ENCODE results near the gene PRIMPOL.
"Not testable (repeated sequence)": the region's sequence is repeated elsewhere in the genome, so short reads cannot be mapped to it uniquely, and the experiment has no call there.

The PRIMPOL gene

DNA sequence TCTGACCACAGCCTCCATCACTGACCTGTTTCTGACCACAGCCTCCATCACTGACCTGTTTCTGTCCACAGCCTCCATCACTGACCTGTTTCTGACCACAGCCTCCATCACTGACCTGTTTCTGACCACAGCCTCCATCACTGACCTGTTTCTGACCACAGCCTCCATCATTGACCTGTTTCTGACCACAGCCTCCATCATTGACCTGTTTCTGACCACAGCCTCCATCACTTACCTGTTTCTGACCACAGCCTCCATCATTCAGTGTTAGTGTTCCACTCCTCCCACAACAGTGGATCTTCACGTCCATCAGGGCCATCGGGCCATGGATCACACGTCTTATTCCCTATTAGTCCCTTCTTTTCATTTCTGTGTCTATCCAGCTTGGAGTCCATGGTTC is 25.0 kb upstream of the PRIMPOL start:
- not testable (repeated sequence) for H2AFZ ChIP-seq (ENCODE audit: insufficient read depth, low read length, poor library complexity); H4K91ac ChIP-seq (ENCODE audit: low read depth, low read length); DNase-seq; H2AK5ac ChIP-seq (ENCODE audit: low read length); H3K4me2 ChIP-seq (ENCODE audit: low read length); H4K12ac ChIP-seq (ENCODE audit: low read depth, low read length); H3K14ac ChIP-seq (ENCODE audit: low read length); H3K23ac ChIP-seq (ENCODE audit: low read length); H3K4ac ChIP-seq (ENCODE audit: low read depth, low read length); H3K27me3 ChIP-seq (ENCODE audit: insufficient read depth, low read length); H3K4me3 ChIP-seq (ENCODE audit: low read depth, low read length); H2BK5ac ChIP-seq (ENCODE audit: low read depth, low read length, poor library complexity); H3K36me3 ChIP-seq (ENCODE audit: control insufficient read depth in 1 of 2, insufficient read depth in 2 of 2, low read length in 2 of 2); H2BK12ac ChIP-seq (ENCODE audit: low read length); H3K27ac ChIP-seq (ENCODE audit: low read depth, low read length); H3K18ac ChIP-seq (ENCODE audit: low read length); H3K79me1 ChIP-seq (ENCODE audit: low read length); H3K79me2 ChIP-seq (ENCODE audit: control insufficient read depth, insufficient read depth, low read length, poor library complexity); H2BK120ac ChIP-seq (ENCODE audit: insufficient read depth, low read length, poor library complexity); H3K9me3 ChIP-seq (ENCODE audit: insufficient read depth, low read depth, low read length); H3K9ac ChIP-seq (ENCODE audit: low read length); H3K4me1 ChIP-seq (ENCODE audit: control insufficient read depth in 1 of 2, insufficient read depth in 2 of 2, low read length in 2 of 2); H4K8ac ChIP-seq (ENCODE audit: low read depth, low read length)
- whole genome bisulfite sequencing (ENCODE audit: extremely low coverage, insufficient coverage, insufficient read length): no CpG with 5 or more reads among the region's 3 CpGs

DNA sequence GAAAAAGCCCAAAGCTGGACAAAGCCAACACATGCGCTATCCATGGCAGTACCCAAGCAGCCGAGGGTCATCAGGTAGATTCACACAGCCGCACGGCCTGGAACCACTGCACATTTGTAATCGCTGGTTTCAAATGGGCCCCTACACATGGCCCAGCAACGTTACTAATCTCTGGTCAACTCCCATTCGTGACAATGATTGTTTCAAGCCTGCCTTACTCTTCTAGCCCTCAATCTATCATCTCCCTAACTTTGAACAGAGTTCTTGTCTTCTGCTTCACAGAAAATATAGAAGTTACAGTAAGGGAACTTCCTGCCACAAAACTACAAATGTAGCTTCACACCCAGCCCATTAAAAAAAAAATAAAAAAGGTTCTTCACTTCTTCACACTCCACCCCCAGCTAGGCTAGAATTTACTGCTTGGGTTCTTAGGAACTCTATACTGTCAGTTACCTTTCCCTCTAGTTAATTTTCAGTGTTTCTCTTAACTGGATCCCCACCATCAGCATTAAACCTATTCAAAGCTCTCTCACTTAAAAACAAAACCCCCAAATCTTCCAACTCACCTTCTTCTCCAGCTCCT is 24.5 kb upstream of the PRIMPOL start:
- no peaks in the 10 kb centered on the region for H3K79me1 ChIP-seq (ENCODE audit: low read length)

DNA sequence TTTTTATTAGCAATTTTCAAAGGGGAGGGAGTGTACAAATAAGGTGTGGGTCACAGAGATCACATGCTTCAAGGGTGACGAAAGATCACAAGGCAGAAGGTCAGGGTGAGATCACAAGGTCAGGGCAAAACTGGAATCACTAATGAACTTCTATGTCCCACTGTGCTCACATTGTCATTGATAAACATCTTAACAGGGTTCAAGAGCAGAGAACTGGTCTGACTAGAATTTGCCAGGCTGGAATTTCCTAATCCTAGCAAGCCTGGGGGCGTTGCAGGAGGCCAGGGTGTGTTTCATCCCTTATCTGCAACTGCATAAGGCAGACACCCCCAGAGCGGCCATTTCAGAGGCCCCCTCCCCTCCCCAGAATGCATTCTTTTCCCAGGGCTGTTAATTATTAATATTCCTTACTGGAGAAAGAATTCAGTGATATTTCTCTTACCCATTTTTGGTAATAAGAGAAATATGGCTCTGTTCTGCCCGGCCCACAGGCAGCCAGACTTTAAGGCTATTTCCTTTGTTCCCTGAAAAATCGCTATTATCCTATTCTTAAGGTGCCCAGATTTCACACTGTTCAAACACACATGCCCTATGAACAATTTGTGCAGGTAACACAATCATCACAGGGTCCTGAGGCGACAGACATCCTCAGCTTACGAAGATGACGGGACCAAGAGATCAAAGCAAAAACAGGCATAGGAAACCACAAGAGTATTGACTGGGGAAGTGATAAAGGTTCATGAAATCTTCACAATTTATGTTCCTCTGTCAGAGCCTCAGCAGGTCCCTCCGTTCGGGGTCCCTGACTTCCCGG is 23.5 kb upstream of the PRIMPOL start:
- not testable (repeated sequence) for H3K9ac ChIP-seq (ENCODE audit: low read length); H2BK5ac ChIP-seq (ENCODE audit: low read depth, low read length, poor library complexity); H3K4ac ChIP-seq (ENCODE audit: low read depth, low read length); H3K79me1 ChIP-seq (ENCODE audit: low read length); H3K14ac ChIP-seq (ENCODE audit: low read length); H3K27me3 ChIP-seq (ENCODE audit: insufficient read depth, low read length); H3K4me3 ChIP-seq (ENCODE audit: low read depth, low read length); H3K79me2 ChIP-seq (ENCODE audit: control insufficient read depth, insufficient read depth, low read length, poor library complexity); H2AK5ac ChIP-seq (ENCODE audit: low read length); H3K9me3 ChIP-seq (ENCODE audit: insufficient read depth, low read depth, low read length); H3K23ac ChIP-seq (ENCODE audit: low read length); H3K18ac ChIP-seq (ENCODE audit: low read length); H4K12ac ChIP-seq (ENCODE audit: low read depth, low read length); H3K4me2 ChIP-seq (ENCODE audit: low read length); H4K8ac ChIP-seq (ENCODE audit: low read depth, low read length); H3K4me1 ChIP-seq (ENCODE audit: control insufficient read depth in 1 of 2, insufficient read depth in 2 of 2, low read length in 2 of 2); H2AFZ ChIP-seq (ENCODE audit: insufficient read depth, low read length, poor library complexity); H2BK120ac ChIP-seq (ENCODE audit: insufficient read depth, low read length, poor library complexity)
- peak overlapping the region; percentile 57 for H4K91ac ChIP-seq (ENCODE audit: low read depth, low read length)
- peak; percentile 4 to 50 for DNase-seq
- WGBS (ENCODE audit: extremely low coverage, insufficient coverage, insufficient read length): no CpG with 5 or more reads among the region's 11 CpGs
- peak overlapping the region; percentile 80 for H2BK12ac ChIP-seq (ENCODE audit: low read length)
- peaks cover 8 to 11% of the 10 kb centered on the region in 2 experiments for H3K36me3 ChIP-seq (ENCODE audit: control insufficient read depth in 1 of 2, insufficient read depth in 2 of 2, low read length in 2 of 2)
- peak overlapping the region; percentile 14 for H3K27ac ChIP-seq (ENCODE audit: low read depth, low read length)

More for the DNA sequence above, 24.5 kb upstream of the PRIMPOL start:
- Histone ChIP-seq H3K79me2 (ENCODE audit: control insufficient read depth, insufficient read depth, low read length, poor library complexity) (peaks cover 1% of the 10 kb centered on the region), H3K27ac (ENCODE audit: low read depth, low read length) (no peak overlapping the region), H3K36me3 (ENCODE audit: control insufficient read depth in 1 of 2, insufficient read depth in 2 of 2, low read length in 2 of 2) (peaks cover 5% of the 10 kb centered on the region in 2 experiments), H3K4me2 (ENCODE audit: low read length) (peak overlapping the region; percentile 48), H4K12ac (ENCODE audit: low read depth, low read length) (no peak overlapping the region), H3K27me3 (ENCODE audit: insufficient read depth, low read length) (no peaks in the 10 kb centered on the region), H4K91ac (ENCODE audit: low read depth, low read length) (peak overlapping the region; percentile 51), H2AFZ (ENCODE audit: insufficient read depth, low read length, poor library complexity) (no peak overlapping the region), H3K9me3 (ENCODE audit: insufficient read depth, low read depth, low read length) (no peaks in the 10 kb centered on the region), H4K8ac (ENCODE audit: low read depth, low read length) (no peak overlapping the region), H2BK5ac (ENCODE audit: low read depth, low read length, poor library complexity) (no peak overlapping the region), H2BK12ac (ENCODE audit: low read length) (peak overlapping the region; percentile 52), H3K14ac (ENCODE audit: low read length) (peak overlapping the region; percentile 70), H3K4ac (ENCODE audit: low read depth, low read length) (no peak overlapping the region), H2AK5ac (ENCODE audit: low read length) (no peak overlapping the region), H2BK120ac (ENCODE audit: insufficient read depth, low read length, poor library complexity) (peak overlapping the region; percentile 11), H3K23ac (ENCODE audit: low read length) (no peak overlapping the region), H3K4me1 (ENCODE audit: control insufficient read depth in 1 of 2, insufficient read depth in 2 of 2, low read length in 2 of 2) (peaks cover 6 to 7% of the 10 kb centered on the region in 2 experiments), H3K9ac (ENCODE audit: low read length) (no peak overlapping the region), H3K18ac (ENCODE audit: low read length) (no peak overlapping the region), H3K4me3 (ENCODE audit: low read depth, low read length) (no peak overlapping the region)
- DNase-seq: no peak
- no CpG with 5 or more reads among the region's 7 CpGs for WGBS (ENCODE audit: extremely low coverage, insufficient coverage, insufficient read length)

DNA sequence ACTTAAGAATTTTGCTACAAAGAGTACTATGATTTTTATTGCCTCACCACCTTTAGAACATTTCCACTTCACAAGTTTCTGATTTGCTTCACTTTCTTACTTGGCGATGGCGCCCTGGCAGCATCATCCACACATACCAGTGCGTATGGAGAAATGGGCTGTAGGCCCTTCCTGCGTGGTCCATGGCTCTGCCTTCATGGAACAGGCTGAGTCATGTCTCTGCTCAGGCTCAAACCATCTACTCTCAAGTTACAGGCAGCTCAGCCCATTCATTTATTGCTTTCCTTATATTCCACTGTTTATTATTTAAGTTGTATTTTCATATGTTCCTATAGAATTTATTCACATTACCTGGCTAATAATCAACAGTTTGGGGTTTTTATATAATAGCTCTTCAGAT is 21.4 kb upstream of the PRIMPOL start:
- H3K36me3 ChIP-seq (ENCODE audit: control insufficient read depth in 1 of 2, insufficient read depth in 2 of 2, low read length in 2 of 2): peaks cover 8 to 14% of the 10 kb centered on the region in 2 experiments
- H3K4me3 ChIP-seq (ENCODE audit: low read depth, low read length): no peak overlapping the region
- no peaks in the 10 kb centered on the region for H3K27me3 ChIP-seq (ENCODE audit: insufficient read depth, low read length)
- no peak overlapping the region for H4K8ac ChIP-seq (ENCODE audit: low read depth, low read length)
- no peak overlapping the region for H3K4me2 ChIP-seq (ENCODE audit: low read length)
- H4K12ac ChIP-seq (ENCODE audit: low read depth, low read length): no peak overlapping the region
- H2BK12ac ChIP-seq (ENCODE audit: low read length): no peak overlapping the region
- peaks cover 1% of the 10 kb centered on the region for H3K79me2 ChIP-seq (ENCODE audit: control insufficient read depth, insufficient read depth, low read length, poor library complexity)
- H3K4ac ChIP-seq (ENCODE audit: low read depth, low read length): no peak overlapping the region
- H3K14ac ChIP-seq (ENCODE audit: low read length): no peak overlapping the region
- no peaks in the 10 kb centered on the region for H3K9me3 ChIP-seq (ENCODE audit: insufficient read depth, low read depth, low read length)
- no peak overlapping the region for H3K27ac ChIP-seq (ENCODE audit: low read depth, low read length)
- H2AFZ ChIP-seq (ENCODE audit: insufficient read depth, low read length, poor library complexity): no peak overlapping the region
- peaks cover 6 to 7% of the 10 kb centered on the region in 2 experiments for H3K4me1 ChIP-seq (ENCODE audit: control insufficient read depth in 1 of 2, insufficient read depth in 2 of 2, low read length in 2 of 2)
- no peak for DNase-seq
- no peak overlapping the region for H3K9ac ChIP-seq (ENCODE audit: low read length)
- no CpG with 5 or more reads among the region's 4 CpGs for WGBS (ENCODE audit: extremely low coverage, insufficient coverage, insufficient read length)
- no peak overlapping the region for H2BK120ac ChIP-seq (ENCODE audit: insufficient read depth, low read length, poor library complexity)
- no peak overlapping the region for H2AK5ac ChIP-seq (ENCODE audit: low read length)
- no peak overlapping the region for H4K91ac ChIP-seq (ENCODE audit: low read depth, low read length)
- H3K79me1 ChIP-seq (ENCODE audit: low read length): no peaks in the 10 kb centered on the region
- H3K18ac ChIP-seq (ENCODE audit: low read length): no peak overlapping the region
- H2BK5ac ChIP-seq (ENCODE audit: low read depth, low read length, poor library complexity): no peak overlapping the region
- no peak overlapping the region for H3K23ac ChIP-seq (ENCODE audit: low read length)
